Glomerular visceral epithelial cell (primary cell): Measurements from ENCODE around the gene SLC35F1.

Experiments used
- DNase-seq: peaks from one replicate; pipeline ENCODE4 v3.0.0-alpha.2; 2016; ENCODE audit errors: extremely low spot score

Gene SLC35F1

DNA sequence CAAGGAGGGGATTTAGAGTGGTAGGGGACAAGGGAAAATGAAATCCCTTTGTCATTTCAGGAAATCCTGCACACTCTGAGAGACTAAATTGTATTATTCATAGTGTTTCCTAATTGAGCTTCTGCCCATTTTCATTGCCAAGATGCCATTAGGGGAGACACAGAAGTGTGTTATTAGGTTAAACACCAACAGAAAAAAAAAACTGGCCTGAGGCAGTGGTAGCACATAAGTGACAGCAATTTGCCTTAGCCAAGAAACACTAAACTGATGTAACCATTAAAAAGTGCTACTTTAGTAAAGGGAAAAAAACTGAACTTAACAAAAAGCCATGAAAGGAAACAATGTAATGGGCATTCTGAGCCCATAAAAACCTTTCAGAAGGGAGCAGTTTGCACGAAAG lies 370.6 kb downstream of the SLC35F1 start:
- no peak for DNase-seq

DNA sequence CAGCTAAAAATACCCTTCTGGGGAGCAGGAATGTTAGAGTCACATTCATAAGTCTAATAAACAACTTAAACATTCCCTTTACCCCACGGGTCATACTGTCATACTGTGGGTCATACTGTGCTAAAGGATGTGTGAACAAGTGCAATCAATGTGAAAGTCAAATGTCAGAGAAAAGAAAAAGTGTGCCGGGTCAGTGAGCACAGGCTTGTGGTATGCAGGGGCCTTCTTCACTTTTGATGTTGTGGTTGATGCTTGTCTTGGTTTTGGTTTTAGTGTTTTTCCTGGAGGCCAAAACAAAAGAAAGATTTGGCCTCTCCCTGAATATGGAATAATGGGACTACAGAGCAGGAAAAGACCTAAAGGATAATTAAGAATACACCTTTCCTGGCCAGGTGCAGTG lies 373.1 kb downstream of the SLC35F1 start:
- peak; percentile 39 for DNase-seq

DNA sequence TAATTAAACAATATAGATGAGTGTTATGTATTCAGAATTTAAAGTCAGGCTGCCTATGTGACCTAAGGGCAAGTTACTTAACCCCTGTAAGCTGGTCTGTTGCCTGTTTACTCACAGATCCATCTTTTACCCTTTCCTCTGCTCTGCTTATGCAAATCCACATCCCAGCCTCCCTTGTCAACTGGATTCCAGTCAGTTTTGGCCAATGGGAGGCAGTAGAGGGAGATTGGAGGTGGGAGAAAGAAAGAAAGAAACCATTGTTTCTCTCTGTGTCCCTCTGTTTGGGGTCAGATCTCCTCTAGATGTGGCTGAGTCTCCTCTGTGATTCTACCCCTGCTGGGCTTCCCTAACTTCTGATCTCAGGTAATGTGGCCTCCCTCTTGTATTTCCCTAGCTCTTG lies 374.2 kb downstream of the SLC35F1 start:
- no peak for DNase-seq

DNA sequence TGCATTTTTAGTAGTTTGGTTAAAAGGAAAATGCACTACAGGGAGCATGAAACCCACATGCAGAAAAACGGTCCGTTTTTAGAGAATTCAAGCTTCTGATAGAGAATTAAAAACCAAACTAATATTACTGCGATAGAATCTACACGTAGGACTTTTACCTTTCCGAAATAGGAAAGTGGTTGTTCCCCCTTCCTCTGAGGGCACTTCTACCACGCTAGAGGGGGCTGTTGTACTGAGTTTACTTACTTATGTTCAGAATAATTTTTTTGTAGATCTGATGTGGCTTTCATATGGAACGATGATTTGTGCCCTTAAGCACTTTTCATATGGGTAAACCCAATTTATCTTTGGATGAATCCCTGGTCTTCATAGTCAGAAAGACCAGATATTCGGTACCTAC lies 376.7 kb downstream of the SLC35F1 start:
- DNase-seq = peak; percentile 69

DNA sequence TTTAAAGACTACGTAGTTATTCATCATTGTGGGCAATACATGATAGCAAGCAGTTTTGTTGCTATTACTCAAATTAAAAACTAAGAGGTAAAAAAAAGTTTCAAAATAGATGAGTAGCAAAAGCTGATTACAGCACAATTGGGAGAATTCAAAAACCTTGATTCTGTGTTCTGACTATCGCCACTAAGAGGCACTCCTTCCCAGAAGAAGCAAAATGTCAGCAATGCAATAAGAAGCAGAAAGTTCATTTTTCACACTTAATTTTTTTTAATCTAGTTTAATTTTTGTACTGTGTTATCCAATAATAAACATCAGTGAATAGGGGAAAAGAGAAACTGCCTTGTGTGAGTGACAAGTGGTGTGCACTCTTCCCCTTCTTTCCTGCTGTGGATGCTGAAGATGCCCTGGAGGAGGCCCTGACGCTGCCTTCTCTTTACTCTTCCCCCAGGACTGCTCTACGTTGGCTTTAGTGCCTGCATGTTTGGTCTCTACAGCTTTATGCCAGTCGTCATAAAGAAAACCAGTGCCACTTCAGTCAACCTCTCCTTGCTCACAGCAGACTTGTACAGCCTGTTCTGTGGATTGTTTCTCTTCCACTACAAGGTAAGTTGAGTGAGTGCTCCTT lies 377.8 kb downstream of the SLC35F1 start:
- no peak for DNase-seq

DNA sequence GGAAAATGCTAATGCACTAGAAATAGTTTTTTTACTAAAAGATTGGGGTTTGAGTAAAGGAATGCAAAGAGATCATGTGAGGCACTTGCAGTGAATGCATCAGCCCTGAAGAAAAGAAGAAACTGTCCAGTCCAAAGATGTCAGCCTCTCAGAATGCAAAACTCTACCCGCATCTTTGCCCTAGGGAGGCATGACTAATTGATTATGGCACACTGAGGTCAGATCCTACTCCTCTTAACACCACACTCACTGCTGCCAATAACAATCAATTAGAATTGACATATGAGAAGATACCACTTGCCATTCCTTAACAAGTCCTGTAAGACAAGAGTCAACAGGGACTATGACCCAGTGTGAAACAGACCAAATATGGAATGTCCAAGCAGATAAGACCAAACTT lies 378.7 kb downstream of the SLC35F1 start:
- DNase-seq = no peak

DNA sequence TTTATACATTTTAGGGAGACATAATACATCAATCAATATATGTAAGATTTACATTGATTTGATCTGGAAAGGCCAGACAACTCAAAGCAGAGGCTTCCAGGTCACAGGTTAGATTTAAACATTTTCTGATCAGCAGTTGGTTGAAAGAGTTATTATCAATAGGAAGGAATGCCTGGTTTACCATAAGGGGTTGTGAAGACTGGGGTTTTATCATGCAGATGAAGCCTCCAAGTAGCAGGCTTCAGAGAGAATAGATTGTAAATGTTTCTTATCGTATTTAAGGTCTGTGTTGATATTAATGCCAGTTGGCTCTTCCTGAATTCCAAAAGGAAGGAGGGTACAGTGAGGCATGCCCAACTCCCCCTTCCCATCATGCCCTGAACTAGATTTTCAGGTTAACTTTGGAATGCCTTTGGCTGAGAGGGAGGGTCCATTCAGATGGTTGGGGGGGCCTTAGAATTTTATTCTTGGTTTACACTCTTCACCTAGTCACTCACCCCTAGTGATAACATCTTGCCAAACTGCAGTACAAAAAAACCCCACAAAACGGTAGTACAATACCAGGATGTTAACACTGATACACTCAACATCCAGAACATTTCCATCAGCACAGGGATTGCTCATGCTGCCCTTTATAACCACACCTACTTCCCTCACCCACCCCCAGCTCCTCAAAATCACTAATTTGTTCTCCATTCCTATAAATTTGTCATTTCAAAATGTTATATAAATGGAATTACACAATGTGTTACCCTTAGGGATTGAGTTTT lies 381.5 kb downstream of the SLC35F1 start:
- DNase-seq = no peak

GRCh38 chr6:118292558-118292957 lies 385.5 kb downstream of the SLC35F1 start:
- no peak for DNase-seq

DNA sequence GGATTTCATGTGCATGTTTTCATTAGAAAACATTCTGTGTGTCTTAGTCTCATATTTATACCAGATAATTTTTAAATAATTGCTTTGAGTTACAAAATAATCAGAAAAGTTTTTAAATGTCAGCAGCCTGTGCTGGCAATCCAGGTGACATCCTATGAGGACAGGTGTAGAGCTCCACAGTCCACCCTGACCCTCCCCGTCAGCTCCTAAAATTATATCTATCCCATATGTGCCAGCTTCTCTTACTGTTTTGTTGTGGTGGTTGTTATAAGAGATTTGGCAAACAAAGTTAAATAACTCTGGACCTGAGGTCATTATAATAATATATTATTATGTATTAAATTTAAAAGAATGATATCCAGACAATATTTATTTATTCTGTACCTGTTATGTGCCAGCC lies 387.8 kb downstream of the SLC35F1 start:
- DNase-seq = no peak

DNA sequence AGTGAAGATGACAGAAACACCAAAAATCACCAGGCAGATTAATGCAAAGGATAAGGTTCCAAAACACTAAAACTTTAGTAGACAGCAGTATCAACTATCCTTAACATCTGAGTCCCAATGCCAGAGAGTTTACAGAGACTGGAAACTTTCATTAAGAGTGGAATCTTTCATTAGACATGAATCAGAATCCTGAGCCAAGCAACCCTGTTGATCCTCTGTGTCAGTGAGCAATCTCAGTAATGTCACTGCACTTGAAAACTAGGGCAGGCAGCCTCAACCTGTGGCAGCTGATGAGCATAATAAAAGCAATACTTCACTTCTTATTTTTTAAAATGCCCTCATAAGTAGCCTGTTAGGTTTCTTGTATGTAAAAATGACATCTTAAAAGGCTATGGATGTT lies 388.3 kb downstream of the SLC35F1 start:
- DNase-seq = no peak

DNA sequence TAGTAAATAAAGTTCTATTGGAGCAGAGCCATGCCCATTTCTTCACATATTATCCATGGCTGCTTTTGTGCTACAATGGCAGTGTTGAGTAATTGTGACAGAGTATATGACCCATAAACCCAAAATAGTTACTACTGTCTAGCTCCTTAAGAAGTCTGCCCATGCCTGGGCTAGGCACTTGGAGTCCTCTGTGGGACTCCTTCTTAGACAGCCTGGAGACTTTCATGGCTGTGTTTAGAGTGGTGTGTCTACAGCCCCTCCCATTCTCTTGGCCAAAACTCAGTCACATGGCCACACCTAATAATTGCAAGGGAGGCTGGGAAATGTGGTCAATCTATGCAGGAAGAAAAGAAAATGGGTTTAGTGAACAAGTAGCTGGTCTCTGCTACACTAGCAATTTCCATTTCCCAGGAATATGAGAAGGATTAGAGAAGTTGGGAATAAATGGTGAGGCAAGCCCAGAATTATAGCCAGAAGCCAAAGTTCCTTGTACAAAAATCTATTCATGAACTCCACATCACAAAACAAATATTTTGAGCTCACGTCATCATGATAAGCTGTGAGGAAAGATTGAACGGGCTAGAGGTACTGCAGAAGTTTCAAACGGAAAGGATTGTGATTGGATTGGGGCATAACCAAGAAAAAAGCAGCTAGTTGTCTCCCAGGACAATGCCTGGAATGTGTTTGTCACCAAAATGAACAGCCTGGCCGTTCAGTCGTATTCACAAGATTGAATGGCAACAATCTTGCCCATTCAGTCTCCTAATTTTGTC lies 389.3 kb downstream of the SLC35F1 start:
- no peak for DNase-seq

DNA sequence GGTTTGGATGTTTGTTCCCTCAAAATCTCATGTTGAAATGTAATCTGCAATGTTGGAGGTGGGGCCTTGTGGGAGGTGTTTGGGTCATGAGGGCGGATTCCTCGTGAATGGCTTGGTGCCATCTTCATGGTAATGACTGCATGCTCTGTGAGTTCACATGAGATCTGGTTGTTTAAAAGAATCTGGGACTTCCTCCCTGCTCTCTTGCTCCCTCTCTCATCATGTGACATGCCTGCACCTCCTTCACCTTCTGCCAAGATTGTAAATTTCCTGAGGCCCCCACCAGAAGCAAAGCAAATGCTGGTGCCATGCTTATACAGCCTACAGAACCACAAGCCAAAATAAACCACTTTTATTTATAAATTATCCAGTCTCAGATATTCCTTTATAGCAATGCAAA lies 390.8 kb downstream of the SLC35F1 start:
- DNase-seq = no peak

DNA sequence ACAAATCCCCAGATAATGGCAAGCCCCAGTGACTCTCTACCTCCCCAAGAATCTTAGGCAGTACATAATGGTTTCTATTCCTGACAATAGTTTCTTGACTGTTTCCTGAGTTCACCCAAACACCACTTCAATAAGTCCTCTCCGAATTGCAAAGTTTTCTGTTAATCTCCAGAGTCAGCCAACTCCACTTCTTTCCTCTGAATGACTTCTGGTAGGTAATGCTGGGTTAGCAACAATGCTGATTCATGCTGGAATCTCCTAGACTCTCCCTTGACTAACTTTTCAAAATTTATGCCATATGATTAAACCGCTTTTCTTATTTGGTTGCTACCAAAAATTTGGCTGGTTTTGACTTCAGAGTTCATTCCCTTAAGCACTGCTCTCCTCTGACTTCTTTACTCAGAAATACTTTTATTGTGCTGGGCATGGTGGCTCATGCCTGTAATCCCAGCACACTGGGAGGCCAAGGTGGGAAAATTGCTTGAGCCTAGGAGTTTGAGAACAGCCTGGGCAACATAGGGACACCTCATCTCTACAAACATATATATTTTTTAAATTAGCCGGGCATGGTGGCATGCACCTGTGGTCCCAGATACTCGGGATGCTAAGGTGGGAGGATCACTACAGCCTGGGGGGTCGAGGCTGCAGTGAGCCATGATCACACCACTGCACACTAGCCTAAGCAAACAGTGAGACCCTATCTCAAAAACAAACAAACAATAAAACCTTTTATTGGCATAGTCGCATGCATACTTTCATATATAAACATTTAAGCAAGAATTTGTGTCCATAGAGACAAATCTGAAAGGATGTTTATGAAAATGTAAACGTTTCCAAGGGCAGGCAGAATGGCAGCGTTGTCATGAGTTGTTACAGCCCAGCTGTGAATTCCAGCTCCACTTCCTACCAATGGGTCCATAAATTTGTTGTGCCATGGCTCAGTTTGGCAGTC lies 391.7 kb downstream of the SLC35F1 start:
- DNase-seq = no peak

- DNase-seq = no peak
These were observed 392.4 kb downstream of the SLC35F1 start for GRCh38 chr6:118299457-118299856.

DNA sequence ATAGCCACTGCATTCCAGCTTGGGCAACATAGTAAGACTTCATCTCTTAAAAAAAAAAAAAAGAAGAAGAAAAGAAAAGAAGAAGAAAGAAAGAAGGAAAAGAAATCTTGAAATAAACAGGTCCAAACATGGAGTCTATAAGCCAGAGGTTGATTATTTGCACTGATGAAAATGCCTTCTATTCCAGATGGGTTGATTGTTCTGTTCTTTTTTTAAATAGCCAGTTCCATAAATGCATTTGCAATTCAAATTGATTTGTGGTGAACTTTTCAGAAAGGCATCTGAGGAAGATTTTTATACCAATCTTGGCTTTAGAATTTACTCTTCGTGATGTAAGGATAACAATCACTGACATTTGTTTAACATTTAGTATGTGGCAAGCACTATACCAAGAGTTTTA lies 397.3 kb downstream of the SLC35F1 start:
- no peak for DNase-seq

DNA sequence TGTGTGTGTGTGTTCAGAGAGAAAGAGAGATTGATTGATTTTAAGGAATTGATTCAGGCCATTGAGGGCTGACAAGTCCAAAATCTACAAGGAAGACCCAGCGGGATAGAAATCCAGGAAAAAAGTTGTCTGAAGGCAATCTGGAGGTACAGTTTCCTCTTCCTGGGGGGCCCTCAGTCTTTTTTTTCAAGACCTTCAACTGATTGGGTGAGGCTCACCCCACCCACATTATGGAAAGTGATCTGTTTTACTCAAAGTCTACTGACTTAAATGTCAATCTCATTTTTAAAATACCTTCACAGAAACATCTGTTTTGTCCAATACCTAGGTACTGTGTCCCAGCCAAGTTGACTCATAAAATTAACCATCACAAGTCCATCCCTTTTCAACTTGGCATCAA lies 398.0 kb downstream of the SLC35F1 start:
- DNase-seq = no peak

- DNase-seq = no peak
These were observed 399.6 kb downstream of the SLC35F1 start for GRCh38 chr6:118306392-118307238.

DNA sequence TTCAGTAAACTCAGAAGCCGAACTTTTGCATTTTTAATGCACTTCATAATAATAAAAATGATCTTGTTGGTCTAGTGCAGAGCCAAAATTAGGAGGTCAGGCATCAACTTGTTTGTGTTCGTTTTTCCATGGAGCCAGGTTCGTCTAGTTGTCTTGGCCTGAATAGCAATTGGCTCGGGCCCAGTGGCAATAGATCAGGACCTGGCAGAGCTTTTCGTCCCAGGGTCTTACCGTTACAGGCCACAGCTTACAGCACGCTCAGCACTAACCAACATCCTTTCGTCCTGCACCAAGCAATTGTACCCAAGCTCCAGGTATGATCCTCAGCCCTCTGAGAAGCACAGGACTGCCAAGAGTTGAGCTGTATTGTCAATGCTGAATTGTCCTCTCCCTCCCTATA lies 400.5 kb downstream of the SLC35F1 start:
- DNase-seq = no peak

GRCh38 chr6:118309337-118310093 lies 402.5 kb downstream of the SLC35F1 start:
- no peak for DNase-seq

DNA sequence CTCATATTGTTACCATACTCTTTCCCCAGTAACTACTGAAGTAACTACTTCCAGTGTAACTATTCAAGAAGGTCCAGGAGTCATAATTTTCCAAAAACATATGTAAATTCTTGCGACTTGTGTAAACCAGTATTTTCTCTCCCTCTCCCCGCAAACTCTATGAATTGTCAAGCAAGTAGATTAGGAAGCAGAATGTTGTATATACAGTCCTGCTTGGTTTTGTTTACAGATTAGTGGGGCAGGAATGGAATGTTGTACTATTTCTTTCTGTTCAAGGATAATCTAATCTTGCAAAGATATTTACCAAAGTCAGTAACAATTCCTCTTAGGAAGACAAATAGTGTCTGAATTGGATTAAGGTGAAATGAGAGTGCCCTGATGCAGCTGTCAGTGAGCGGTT lies 406.1 kb downstream of the SLC35F1 start:
- no peak for DNase-seq
